ENCODE results near the gene SEM1.

DNA sequence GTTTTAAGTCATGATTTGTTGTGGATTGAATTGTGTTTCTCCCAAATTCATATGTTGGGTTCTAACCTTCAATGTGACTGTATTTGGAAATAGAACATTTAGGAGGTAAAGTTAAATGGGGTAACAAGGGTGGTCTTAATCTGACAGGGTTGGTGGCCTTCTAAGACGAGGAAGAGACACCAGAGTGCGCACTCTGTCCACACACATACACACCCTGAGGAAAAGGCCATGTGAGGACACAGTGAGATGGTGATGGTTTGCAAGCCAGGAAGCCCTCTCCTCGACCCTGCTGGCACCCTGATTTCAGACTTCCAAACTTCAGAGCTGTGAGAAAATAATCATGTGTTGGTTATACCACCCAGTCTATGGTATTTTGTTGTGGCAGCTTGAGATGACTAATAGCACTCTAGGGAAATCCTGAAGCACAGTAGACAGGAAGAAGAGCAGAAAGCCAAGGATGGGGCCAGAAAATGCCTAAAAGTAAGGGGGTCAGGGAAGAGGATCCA, 28.0 kb upstream of the SEM1 start:
- TF ChIP-seq POLR2AphosphoS5 (IDR thresholded peaks at IDR 0.05; ENCODE audit: low read depth, low read length): no peak
- TF ChIP-seq SIN3A (IDR thresholded peaks at IDR 0.05; ENCODE audit: borderline replicate concordance, insufficient read depth, low read length): no peak
- no peak for TF ChIP-seq TAF1 (IDR thresholded peaks at IDR 0.05; ENCODE audit: borderline replicate concordance, insufficient read depth, low read length)
- no peak for TF ChIP-seq FOXP2 (optimal IDR thresholded peaks at IDR 0.05; ENCODE audit: borderline replicate concordance, extremely low read depth, extremely low read length, insufficient read depth)
- TF ChIP-seq, protein P1, sequence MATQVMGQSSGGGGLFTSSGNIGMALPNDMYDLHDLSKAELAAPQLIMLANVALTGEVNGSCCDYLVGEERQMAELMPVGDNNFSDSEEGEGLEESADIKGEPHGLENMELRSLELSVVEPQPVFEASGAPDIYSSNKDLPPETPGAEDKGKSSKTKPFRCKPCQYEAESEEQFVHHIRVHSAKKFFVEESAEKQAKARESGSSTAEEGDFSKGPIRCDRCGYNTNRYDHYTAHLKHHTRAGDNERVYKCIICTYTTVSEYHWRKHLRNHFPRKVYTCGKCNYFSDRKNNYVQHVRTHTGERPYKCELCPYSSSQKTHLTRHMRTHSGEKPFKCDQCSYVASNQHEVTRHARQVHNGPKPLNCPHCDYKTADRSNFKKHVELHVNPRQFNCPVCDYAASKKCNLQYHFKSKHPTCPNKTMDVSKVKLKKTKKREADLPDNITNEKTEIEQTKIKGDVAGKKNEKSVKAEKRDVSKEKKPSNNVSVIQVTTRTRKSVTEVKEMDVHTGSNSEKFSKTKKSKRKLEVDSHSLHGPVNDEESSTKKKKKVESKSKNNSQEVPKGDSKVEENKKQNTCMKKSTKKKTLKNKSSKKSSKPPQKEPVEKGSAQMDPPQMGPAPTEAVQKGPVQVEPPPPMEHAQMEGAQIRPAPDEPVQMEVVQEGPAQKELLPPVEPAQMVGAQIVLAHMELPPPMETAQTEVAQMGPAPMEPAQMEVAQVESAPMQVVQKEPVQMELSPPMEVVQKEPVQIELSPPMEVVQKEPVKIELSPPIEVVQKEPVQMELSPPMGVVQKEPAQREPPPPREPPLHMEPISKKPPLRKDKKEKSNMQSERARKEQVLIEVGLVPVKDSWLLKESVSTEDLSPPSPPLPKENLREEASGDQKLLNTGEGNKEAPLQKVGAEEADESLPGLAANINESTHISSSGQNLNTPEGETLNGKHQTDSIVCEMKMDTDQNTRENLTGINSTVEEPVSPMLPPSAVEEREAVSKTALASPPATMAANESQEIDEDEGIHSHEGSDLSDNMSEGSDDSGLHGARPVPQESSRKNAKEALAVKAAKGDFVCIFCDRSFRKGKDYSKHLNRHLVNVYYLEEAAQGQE (IDR thresholded peaks at IDR 0.05; ENCODE audit: insufficient read depth in 1 of 2, low read depth in 2 of 2, low read length in 2 of 2): no peak

Data from PFSK-1 (cell line).